H1 (cell line): ENCODE results near the gene VAX1. TPM values are rescaled to one million over a fixed set of nuclear protein-coding genes. Genes with fewer than 3 reads are reported as not detected.
A peak's percentile ranks its signal among the peaks of the same experiment; 100 is the strongest.

Source experiments
- EZH2 ChIP-seq: fragments of 200-600 bp; sonication (generic); IDR thresholded peaks from 2 replicates; pipeline ENCODE4 v1.7.1; 2012; ENCODE audit warnings: low read depth, mild to moderate bottlenecking, moderate library complexity, low read length, inconsistent platforms; ENCODE audit not compliant: severe bottlenecking
- POLR2A ChIP-seq, 2 experiments: IDR thresholded peaks; 1 replicate in 1 of 2; 2 replicates in 1 of 2; pipeline ENCODE4 v1.6.1; 2011; ENCODE audit warnings: low read depth in 2 of 2, low read length in 2 of 2, mild to moderate bottlenecking in 2 of 2; ENCODE audit errors: control extremely low read depth in 1 of 2
- RNF2 ChIP-seq: fragments of 200-900, 300-1000 bp; sonication (generic); IDR thresholded peaks from 2 replicates; pipeline ENCODE4 v1.7.1; 2016; ENCODE audit warnings: borderline replicate concordance, low read depth, mild to moderate bottlenecking, antibody characterized with exemption, low read length; ENCODE audit not compliant: poor library complexity, severe bottlenecking; ENCODE audit errors: missing control alignments
- SIX5 ChIP-seq: IDR thresholded peaks from 2 replicates; pipeline ENCODE4 v1.6.1; 2011; ENCODE audit warnings: mild to moderate bottlenecking, low read depth, low read length
- ZNF274 ChIP-seq: IDR thresholded peaks from 2 replicates; pipeline ENCODE4 v1.7.0; 2012; ENCODE audit warnings: low read length, borderline replicate concordance; ENCODE audit errors: extremely low read depth
- polyA plus RNA-seq, 7 experiments: library from polyadenylated mRNA; depleted of rRNA in 3 of 7; stranded (reverse) in 5 of 7; unstranded in 2 of 7; fragments of >200 nt in 5 of 7; fragments of 200-250 nt in 2 of 7; gene quantifications; 1 replicate in 5 of 7; 2 replicates in 1 of 7; 4 replicates in 1 of 7; pipeline versions ENCODE4 v1.2.1 to v1.2.3, GENCODE V29; 2011 to 2013; ENCODE audit warnings: missing spikeins in 2 of 7, mixed read lengths in 2 of 7
- total RNA-seq: library from RNA; stranded (reverse); fragmentation: NEBNext Ultra II Directional; extraction: Animal tissue kit (Norgen Biotek cat#: 25700); gene quantifications from 2 replicates; pipeline ENCODE4 v1.2.1, GENCODE V29; 2021

VAX1 gene
- total and polyA plus RNA-seq, 2 of the 8 experiments (the other 6 are each of a cell fraction or from before 2014, with no cell fraction given), result not detected

GRCh38 chr10:117162093-117163060 is 24.3 kb upstream of the VAX1 start (continued):
- peak; percentile 92 for TF ChIP-seq RNF2
- no peak for TF ChIP-seq ZNF274
- TF ChIP-seq EZH2, result peak; percentile 66
- TF ChIP-seq SIX5, result no peak
- TF ChIP-seq POLR2A (IDR thresholded peaks at IDR 0.05; ENCODE audit: control extremely low read depth in 1 of 2, low read depth in 2 of 2, low read length in 2 of 2), result no peak
